ENCODE measurements around the gene PDE6A.

The PDE6A gene

GRCh38 chr5:149961957-149962409 is 17.4 kb upstream of the PDE6A start:
- H3K27me3 ChIP-seq (ENCODE audit: low read depth, low read length) = no peaks in the 10 kb centered on the region
- no peaks in the 10 kb centered on the region for H3K79me2 ChIP-seq (ENCODE audit: low read length)
- H3K4me2 ChIP-seq (ENCODE audit: low read length) = peak overlapping the region; percentile 98; the same call in 1 of the 2 replicates
- H3K27ac ChIP-seq (ENCODE audit: low read length) = no peak overlapping the region
- TF ChIP-seq EZH2phosphoT487 (IDR thresholded peaks at IDR 0.05; ENCODE audit: low read depth) = no peak
- peak; percentile 52 for TF ChIP-seq CTCF (IDR thresholded peaks at IDR 0.05; ENCODE audit: low read depth, low read length)
- no peaks in the 10 kb centered on the region for H3K36me3 ChIP-seq (replicated peaks; ENCODE audit: low read depth, low read length)
- H3K4me3 ChIP-seq (ENCODE audit: low read length) = no peak overlapping the region
- H4K20me1 ChIP-seq (ENCODE audit: insufficient read depth, low read length) = no peaks in the 10 kb centered on the region
- peaks cover 13% of the 10 kb centered on the region for H3K4me1 ChIP-seq (ENCODE audit: low read length)
- H2AFZ ChIP-seq (ENCODE audit: low read depth, low read length) = no peak overlapping the region
- no peak overlapping the region for H3K9ac ChIP-seq (ENCODE audit: low read length)
- H3K9me3 ChIP-seq (ENCODE audit: insufficient read depth, low read length) = no peaks in the 10 kb centered on the region

DNA sequence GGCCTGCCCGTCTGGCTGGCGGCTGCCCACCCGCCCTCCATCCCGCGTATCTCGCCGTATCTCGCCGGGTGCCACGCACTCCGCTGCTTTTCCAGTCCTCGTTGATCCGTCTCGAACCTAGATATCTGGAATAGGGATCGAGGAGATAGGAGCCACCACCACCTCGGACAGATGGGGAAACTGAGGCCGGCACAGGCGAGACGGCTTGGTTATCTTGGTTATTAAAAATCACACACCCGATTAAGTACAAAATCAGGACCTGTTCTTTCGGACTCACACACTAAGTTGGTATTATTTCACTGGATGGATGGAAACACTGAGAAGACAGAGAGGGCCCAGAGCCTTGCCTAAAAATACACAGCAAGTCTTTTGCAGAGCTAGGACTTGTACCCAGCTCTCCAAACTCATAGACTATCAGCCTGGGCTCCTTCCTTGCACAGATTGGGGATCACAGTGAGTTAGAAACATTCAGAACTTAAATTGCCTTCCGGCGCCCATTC is 16.6 kb upstream of the PDE6A start:
- TF ChIP-seq CTCF (IDR thresholded peaks at IDR 0.05; ENCODE audit: low read depth, low read length) (no peak), EZH2phosphoT487 (IDR thresholded peaks at IDR 0.05; ENCODE audit: low read depth) (no peak)
- H3K79me2 ChIP-seq (ENCODE audit: low read length) = no peaks in the 10 kb centered on the region
- peak overlapping the region; percentile 89; the same call in 1 of the 2 replicates for H2AFZ ChIP-seq (ENCODE audit: low read depth, low read length)
- H3K27me3 ChIP-seq (ENCODE audit: low read depth, low read length) = no peaks in the 10 kb centered on the region
- H3K36me3 ChIP-seq (replicated peaks; ENCODE audit: low read depth, low read length) = no peaks in the 10 kb centered on the region
- peak overlapping the region; percentile 63 for H3K9ac ChIP-seq (ENCODE audit: low read length)
- peaks cover 13% of the 10 kb centered on the region for H3K4me1 ChIP-seq (ENCODE audit: low read length)
- H3K9me3 ChIP-seq (ENCODE audit: insufficient read depth, low read length) = no peaks in the 10 kb centered on the region
- peak overlapping the region; percentile 92 for H3K4me3 ChIP-seq (ENCODE audit: low read length)
- peak overlapping the region; percentile 98 for H3K4me2 ChIP-seq (ENCODE audit: low read length)
- H3K27ac ChIP-seq (ENCODE audit: low read length) = no peak overlapping the region
- H4K20me1 ChIP-seq (ENCODE audit: insufficient read depth, low read length) = no peaks in the 10 kb centered on the region

- Histone ChIP-seq H3K4me3 (ENCODE audit: low read length) (peak within 1 kb of the TSS; percentile 92), H3K27me3 (ENCODE audit: low read depth, low read length) (no peaks in the 10 kb centered on the region), H3K4me2 (ENCODE audit: low read length) (peak within 1 kb of the TSS; percentile 98), H3K79me2 (ENCODE audit: low read length) (no peaks in the 10 kb centered on the region), H3K4me1 (ENCODE audit: low read length) (peaks cover 13% of the 10 kb centered on the region), H3K9me3 (ENCODE audit: insufficient read depth, low read length) (no peaks in the 10 kb centered on the region), H2AFZ (ENCODE audit: low read depth, low read length) (peak within 1 kb of the TSS; percentile 89), H4K20me1 (ENCODE audit: insufficient read depth, low read length) (no peaks in the 10 kb centered on the region), H3K9ac (ENCODE audit: low read length) (peak within 1 kb of the TSS; percentile 75), H3K36me3 (replicated peaks; ENCODE audit: low read depth, low read length) (no peaks in the 10 kb centered on the region), H3K27ac (ENCODE audit: low read length) (no peak within 1 kb of the TSS)
- TF ChIP-seq CTCF (IDR thresholded peaks at IDR 0.05; ENCODE audit: low read depth, low read length) (no peak), EZH2phosphoT487 (IDR thresholded peaks at IDR 0.05; ENCODE audit: low read depth) (no peak)
Observed at GRCh38 chr5:149960272-149961185, 15.9 kb upstream of the PDE6A start, which contains the start of gene SLC26A2. Gene SLC26A2 (plus strand): TSS chr5:149960758. CDS start chr5:149977653, 16,895 bp downstream.
